SK-N-SH (cell line): ENCODE measurements around the gene MACROD2.

Experiments used
- EZH2phosphoT487 ChIP-seq: fragments of 200-600 bp; sonication (generic); IDR thresholded peaks from 2 replicates; pipeline ENCODE4 v1.6.1; 2017; ENCODE audit warnings: low read depth, mixed run types, mild to moderate bottlenecking, antibody characterized with exemption, moderate library complexity, borderline replicate concordance
- FOSL2 ChIP-seq: IDR thresholded peaks from 2 replicates; pipeline ENCODE4 v1.4.0; 2012; ENCODE audit warnings: low read depth, mild to moderate bottlenecking, moderate library complexity, borderline replicate concordance
- POLR2AphosphoS5 ChIP-seq: IDR thresholded peaks from 2 replicates; pipeline ENCODE4 v1.6.1; 2012; ENCODE audit warnings: low read depth, low read length
- RAD21 ChIP-seq: IDR thresholded peaks from 2 replicates; pipeline ENCODE4 v1.6.1; 2012; ENCODE audit warnings: mild to moderate bottlenecking, low read length
- TF ChIP-seq, protein P1 (sequence below): fragments of 200-600 bp; sonication (generic); IDR thresholded peaks from 2 replicates; pipeline ENCODE4 v1.6.1; 2017; ENCODE audit warnings: antibody characterized with exemption, mild to moderate bottlenecking, moderate library complexity

DNA sequence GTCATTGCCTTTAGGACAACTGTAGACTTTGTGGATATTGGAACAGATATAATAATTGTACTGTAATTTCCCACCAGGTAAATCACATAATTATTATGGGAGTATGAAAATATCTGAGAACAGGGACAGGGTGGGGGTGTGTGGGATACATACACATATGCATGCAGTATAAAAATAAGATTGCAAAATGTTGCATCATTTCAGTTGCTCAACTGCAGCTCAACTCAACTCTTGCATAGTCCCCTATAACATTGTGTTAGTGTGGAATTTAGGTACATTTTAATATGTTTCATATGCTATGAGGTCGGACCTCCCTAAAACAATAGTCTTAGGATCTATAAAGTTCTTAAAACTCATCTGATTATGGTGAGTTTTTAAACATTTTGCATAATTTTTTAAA lies 617.1 kb downstream of the MACROD2 start:
- no peak for TF ChIP-seq POLR2AphosphoS5
- TF ChIP-seq FOSL2 = no peak
- no peak for TF ChIP-seq RAD21
- TF ChIP-seq, protein P1, sequence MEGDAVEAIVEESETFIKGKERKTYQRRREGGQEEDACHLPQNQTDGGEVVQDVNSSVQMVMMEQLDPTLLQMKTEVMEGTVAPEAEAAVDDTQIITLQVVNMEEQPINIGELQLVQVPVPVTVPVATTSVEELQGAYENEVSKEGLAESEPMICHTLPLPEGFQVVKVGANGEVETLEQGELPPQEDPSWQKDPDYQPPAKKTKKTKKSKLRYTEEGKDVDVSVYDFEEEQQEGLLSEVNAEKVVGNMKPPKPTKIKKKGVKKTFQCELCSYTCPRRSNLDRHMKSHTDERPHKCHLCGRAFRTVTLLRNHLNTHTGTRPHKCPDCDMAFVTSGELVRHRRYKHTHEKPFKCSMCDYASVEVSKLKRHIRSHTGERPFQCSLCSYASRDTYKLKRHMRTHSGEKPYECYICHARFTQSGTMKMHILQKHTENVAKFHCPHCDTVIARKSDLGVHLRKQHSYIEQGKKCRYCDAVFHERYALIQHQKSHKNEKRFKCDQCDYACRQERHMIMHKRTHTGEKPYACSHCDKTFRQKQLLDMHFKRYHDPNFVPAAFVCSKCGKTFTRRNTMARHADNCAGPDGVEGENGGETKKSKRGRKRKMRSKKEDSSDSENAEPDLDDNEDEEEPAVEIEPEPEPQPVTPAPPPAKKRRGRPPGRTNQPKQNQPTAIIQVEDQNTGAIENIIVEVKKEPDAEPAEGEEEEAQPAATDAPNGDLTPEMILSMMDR = no peak
- no peak for TF ChIP-seq EZH2phosphoT487
